Naive thymus-derived CD8-positive, alpha-beta T cell (primary cell): ENCODE measurements around the gene ATG10. TPM values are rescaled to one million over a fixed set of nuclear protein-coding genes. Genes with fewer than 3 reads are reported as not detected.

Experiments
- ATAC-seq, 2 donors: fragments of 150-1000 bp; cut with Tn5 transposase in 1 of 2; sonication (Bioruptor Pico), chemical (Tn5 transposase) in 1 of 2; 1 replicate in 1 of 2; 2 replicates in 1 of 2; pipeline ENCODE4 v1.10.0; 2021; ENCODE audit warnings: mild to moderate bottlenecking in 2 of 2, moderate library complexity in 2 of 2
- POLR2A ChIA-PET: fragments of 350-600 bp; sonication (Branson Sonifier 250); formaldehyde crosslinking; loops from one replicate; lab custom pipeline; 2021; ENCODE audit warnings: antibody characterized with exemption; lab: Charles Lee
- DNase-seq, 10 donors: peaks; one replicate each; pipeline versions ENCODE4 v3.0.0 to v3.0.0-alpha.2; 2020 to 2022
- H3K27ac Mint-ChIP-seq, 10 donors: one replicate each; pipeline ENCODE4 v1.8.0; 2020 to 2022; ENCODE audit warnings: mild to moderate bottlenecking in 10 of 10, mixed read lengths in 10 of 10, moderate library complexity in 4 of 10, inconsistent platforms in 1 of 10
- H3K27me3 Mint-ChIP-seq, 5 donors: one replicate each; pipeline ENCODE4 v1.8.0; 2021 to 2022; ENCODE audit warnings: mixed read lengths in 5 of 5
- H3K36me3 Mint-ChIP-seq, 3 donors: one replicate each; pipeline ENCODE4 v1.8.0; 2020 to 2022; ENCODE audit warnings: mixed read lengths in 3 of 3, mild to moderate bottlenecking in 2 of 3, inconsistent platforms in 1 of 3
- H3K4me1 Mint-ChIP-seq, 4 donors: one replicate each; pipeline ENCODE4 v1.8.0; 2021 to 2022; ENCODE audit warnings: mixed read lengths in 4 of 4
- H3K4me3 Mint-ChIP-seq, 10 donors: one replicate each; pipeline ENCODE4 v1.8.0; 2020 to 2022; ENCODE audit warnings: mild to moderate bottlenecking in 10 of 10, mixed read lengths in 10 of 10, moderate library complexity in 6 of 10, inconsistent platforms in 1 of 10
- H3K9me3 Mint-ChIP-seq, 9 donors: one replicate each; pipeline ENCODE4 v1.8.0; 2020 to 2022; ENCODE audit warnings: mixed read lengths in 9 of 9, mild to moderate bottlenecking in 3 of 9, inconsistent platforms in 1 of 9, moderate library complexity in 1 of 9
- polyA plus RNA-seq, 3 donors: library from polyadenylated mRNA; unstranded; fragments of 300-500 nt; fragmentation: Illumina TruSeq; gene quantifications; one replicate each; pipeline ENCODE4 v1.2.3, GENCODE V29; 2021
- total RNA-seq, 8 experiments: library from RNA in 2 of 8; stranded (reverse) in 2 of 8; gene quantifications; one replicate each; pipeline ENCODE4 v1.2.3 and lab custom pipeline; 2021 to 2026

The ATG10 gene
- total and polyA plus RNA-seq, 5 experiments from 2014 or later: 9.2 to 11.8 (median 9.8) TPM

DNA sequence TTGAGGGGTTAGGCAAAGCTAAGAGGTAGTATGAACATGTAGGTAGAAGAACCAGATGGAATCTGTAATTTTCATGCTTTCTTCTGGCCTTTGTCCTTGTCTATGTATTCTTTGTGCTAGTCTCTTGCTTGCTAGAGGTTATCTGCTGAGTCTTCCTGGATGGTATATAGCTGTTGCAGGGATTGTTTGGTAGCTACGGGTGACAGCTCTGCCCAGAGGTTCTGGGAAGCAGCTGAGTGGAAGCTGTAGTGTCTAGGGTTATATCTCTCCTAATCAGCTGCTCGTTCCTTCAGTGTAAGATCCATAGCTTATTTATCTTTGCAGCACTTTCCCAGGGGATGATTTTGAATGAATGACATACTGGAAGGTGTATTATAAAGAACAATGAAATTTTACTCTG is 100.3 kb downstream of the ATG10 start:
- POLR2A ChIA-PET: no interaction called here
- H3K4me3 Mint-ChIP-seq: no peak overlapping the region
- H3K27ac Mint-ChIP-seq: no peak overlapping the region
- peaks cover 0 to 7% (median 2%) of the 10 kb centered on the region in 3 donors for H3K36me3 Mint-ChIP-seq
- H3K9me3 Mint-ChIP-seq: no peaks in the 10 kb centered on the region
- H3K4me1 Mint-ChIP-seq: peaks cover 5 to 9% (median 6%) of the 10 kb centered on the region in 4 donors
- no peak for DNase-seq
- ATAC-seq: no peak
- H3K27me3 Mint-ChIP-seq: no peaks in the 10 kb centered on the region

DNA sequence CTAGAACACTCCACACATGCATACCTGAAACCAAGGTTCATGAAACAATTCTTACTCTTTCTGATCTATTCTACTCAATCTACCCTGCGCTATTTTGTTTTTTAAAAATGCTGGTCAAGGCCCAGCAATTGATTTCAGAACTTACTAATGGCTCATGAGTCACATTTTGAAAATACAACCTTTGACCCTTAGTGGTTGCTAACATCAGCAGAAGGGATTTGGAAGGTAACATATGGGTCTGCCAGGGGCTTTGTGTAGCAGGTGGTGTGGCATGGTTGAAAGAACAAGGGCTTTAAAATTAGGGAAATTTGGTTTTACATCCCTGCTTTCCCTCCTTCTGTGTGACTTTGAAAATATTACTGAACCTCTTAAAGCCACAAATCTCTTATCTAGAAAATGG is 101.4 kb downstream of the ATG10 start:
- Mint-ChIP-seq H3K36me3 (peaks cover 0 to 14% (median 2%) of the 10 kb centered on the region in 3 donors), H3K9me3 (no peaks in the 10 kb centered on the region), H3K27ac (no peak overlapping the region), H3K4me3 (no peak overlapping the region), H3K27me3 (no peaks in the 10 kb centered on the region), H3K4me1 (peaks cover 3 to 9% (median 5%) of the 10 kb centered on the region in 4 donors)
- POLR2A ChIA-PET: no interaction called here
- DNase-seq (no peak), ATAC-seq (no peak)

DNA sequence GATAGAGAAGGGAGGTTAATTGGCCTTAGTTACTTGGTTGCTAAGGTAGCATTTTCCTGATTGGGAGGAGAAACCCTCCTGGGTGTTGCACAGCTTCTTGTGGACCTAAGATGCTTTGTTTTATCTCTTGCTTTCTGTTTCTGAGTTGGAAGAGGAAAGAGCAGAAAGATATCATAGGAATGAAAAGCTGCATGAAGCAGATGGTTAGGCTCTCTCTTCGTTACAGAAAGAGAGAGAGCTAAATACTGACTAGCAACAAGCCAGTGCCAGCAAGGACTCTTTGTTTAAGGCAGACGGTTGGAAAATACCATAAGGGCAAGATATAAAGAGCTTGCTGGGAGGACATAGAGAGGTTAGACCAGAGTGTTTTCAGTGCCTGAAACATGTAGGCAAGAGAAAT is 103.1 kb downstream of the ATG10 start:
- peaks cover 0 to 11% (median 4%) of the 10 kb centered on the region in 9 donors for H3K9me3 Mint-ChIP-seq
- no peak for DNase-seq
- peak overlapping the region in 1 of 10 donors; percentile 15 for H3K27ac Mint-ChIP-seq
- ATAC-seq: no peak
- no peaks in the 10 kb centered on the region for H3K27me3 Mint-ChIP-seq
- POLR2A ChIA-PET: no interaction called here
- peaks cover 5 to 22% (median 9%) of the 10 kb centered on the region in 3 donors for H3K36me3 Mint-ChIP-seq
- peak overlapping the region in 1 of 10 donors; percentile 34 for H3K4me3 Mint-ChIP-seq
- peaks cover 0 to 5% (median 2%) of the 10 kb centered on the region in 4 donors for H3K4me1 Mint-ChIP-seq

DNA sequence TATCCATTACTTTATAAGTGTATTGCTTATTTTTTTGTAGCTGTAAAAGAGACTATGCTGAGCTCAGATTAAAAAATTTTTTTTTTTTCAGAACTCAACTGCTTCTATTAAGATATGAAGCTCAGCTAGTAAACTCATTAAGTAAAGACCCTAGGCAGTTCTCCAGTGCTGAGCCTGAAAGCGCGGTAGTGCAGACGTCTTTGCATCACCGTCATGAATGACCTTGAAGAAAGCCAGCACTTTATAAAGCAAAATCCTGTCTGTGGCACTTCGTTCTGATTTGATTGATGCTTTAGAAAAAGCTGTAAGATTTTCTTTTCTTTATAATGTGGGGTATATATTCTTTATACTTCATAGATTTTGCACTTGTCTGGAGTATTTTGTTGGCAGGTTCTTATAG is 105.7 kb downstream of the ATG10 start:
- H3K4me3 Mint-ChIP-seq: no peak overlapping the region
- H3K27ac Mint-ChIP-seq: no peak overlapping the region

DNA sequence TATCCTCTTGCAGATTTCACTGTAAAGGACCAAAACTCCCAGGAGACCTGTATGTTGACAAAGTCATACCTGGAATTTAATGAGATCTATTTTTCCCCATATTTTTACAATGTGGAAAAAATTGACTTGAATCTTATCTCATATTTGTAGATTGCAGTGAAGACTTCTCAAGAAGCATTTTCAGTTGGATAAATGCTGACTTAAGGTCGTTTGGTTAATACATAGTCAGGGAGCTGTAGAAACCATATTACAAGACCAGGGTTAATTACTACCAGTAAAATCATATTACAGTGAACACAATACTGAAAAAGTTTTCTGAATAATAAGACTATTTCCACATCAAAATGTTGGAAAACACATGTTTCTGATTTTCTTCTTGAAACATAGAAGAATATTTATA is 119.8 kb downstream of the ATG10 start:
- POLR2A ChIA-PET: no interaction called here

More for the DNA sequence above, 105.7 kb downstream of the ATG10 start:
- POLR2A ChIA-PET: no interaction called here
- peaks cover 0 to 11% (median 7%) of the 10 kb centered on the region in 9 donors for H3K9me3 Mint-ChIP-seq
- DNase-seq (no peak), ATAC-seq (no peak)
- peaks cover 7 to 35% (median 9%) of the 10 kb centered on the region in 3 donors for H3K36me3 Mint-ChIP-seq
- H3K27me3 Mint-ChIP-seq: no peaks in the 10 kb centered on the region
- H3K4me1 Mint-ChIP-seq: peaks cover 0 to 5% (median 1%) of the 10 kb centered on the region in 4 donors

DNA sequence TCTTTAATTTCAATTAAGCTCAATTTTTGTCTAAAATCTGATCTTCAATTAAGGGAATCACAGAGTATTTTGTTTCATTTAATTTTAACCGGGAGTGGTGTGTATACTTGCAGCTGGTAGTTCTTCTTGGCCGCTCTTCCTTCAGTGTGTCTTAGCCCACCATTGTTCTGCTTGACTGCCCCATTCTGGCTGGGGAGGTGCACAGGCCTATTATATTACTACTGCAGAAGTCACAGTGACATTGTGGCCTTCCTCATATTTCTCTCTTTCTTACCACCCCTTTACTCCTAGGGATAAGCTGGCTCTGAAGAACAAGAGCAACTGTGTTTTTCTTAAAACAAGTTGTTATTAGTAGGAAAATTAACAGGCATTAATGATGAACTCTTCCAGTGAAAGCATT is 123.7 kb downstream of the ATG10 start:
- POLR2A ChIA-PET: interaction anchor here (0.5 kb wide), 1 partner anchor 135 kb away, joined by 3 read pairs; no protein-coding TSS in a partner anchor
- peaks cover 0 to 30% (median 13%) of the 10 kb centered on the region in 9 donors for H3K9me3 Mint-ChIP-seq

More for the DNA sequence above, 119.8 kb downstream of the ATG10 start:
- Mint-ChIP-seq H3K9me3 (peaks cover 22 to 62% (median 28%) of the 10 kb centered on the region in 9 donors), H3K4me3 (no peak overlapping the region), H3K27ac (no peak overlapping the region), H3K36me3 (peaks cover 15 to 51% (median 45%) of the 10 kb centered on the region in 3 donors), H3K27me3 (no peaks in the 10 kb centered on the region), H3K4me1 (peaks cover 0 to 6% (median 0%) of the 10 kb centered on the region in 4 donors)
- no peak for ATAC-seq
- no peak for DNase-seq

DNA sequence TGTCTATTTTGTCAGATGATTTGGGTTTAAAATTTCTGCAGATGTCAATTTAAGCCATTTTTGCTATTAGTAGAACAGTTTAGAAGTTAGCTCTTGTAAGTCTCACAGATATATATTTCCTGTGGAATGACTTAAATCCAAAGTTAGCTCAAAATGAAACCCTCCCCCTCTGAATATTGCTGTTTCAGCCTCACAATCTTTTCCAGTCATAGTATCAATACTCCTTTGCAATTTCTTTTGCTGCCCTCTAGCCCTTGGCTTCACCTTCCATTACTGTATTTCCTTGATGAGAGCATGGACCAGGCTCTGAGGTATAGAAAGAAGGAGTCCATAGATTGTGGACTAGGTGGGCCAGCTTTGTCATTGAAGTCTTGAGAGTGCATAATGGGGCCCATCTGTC is 124.4 kb downstream of the ATG10 start:
- POLR2A ChIA-PET: no interaction called here
- DNase-seq (no peak), ATAC-seq (no peak)
- H3K4me1 Mint-ChIP-seq: peaks cover 2 to 11% (median 2%) of the 10 kb centered on the region in 4 donors
- H3K27ac Mint-ChIP-seq: peak overlapping the region in 1 of 10 donors; percentile 17
- no peaks in the 10 kb centered on the region for H3K27me3 Mint-ChIP-seq
- peaks cover 0 to 26% (median 12%) of the 10 kb centered on the region in 9 donors for H3K9me3 Mint-ChIP-seq
- no peak overlapping the region for H3K4me3 Mint-ChIP-seq
- peaks cover 5 to 27% (median 23%) of the 10 kb centered on the region in 3 donors for H3K36me3 Mint-ChIP-seq

More for the DNA sequence above, 123.7 kb downstream of the ATG10 start:
- no peak overlapping the region for H3K27ac Mint-ChIP-seq
- no peak for ATAC-seq
- no peaks in the 10 kb centered on the region for H3K27me3 Mint-ChIP-seq
- H3K4me1 Mint-ChIP-seq: peaks cover 0 to 7% (median 0%) of the 10 kb centered on the region in 4 donors
- H3K36me3 Mint-ChIP-seq: peaks cover 7 to 30% (median 23%) of the 10 kb centered on the region in 3 donors
- no peak overlapping the region for H3K4me3 Mint-ChIP-seq
- DNase-seq: no peak

DNA sequence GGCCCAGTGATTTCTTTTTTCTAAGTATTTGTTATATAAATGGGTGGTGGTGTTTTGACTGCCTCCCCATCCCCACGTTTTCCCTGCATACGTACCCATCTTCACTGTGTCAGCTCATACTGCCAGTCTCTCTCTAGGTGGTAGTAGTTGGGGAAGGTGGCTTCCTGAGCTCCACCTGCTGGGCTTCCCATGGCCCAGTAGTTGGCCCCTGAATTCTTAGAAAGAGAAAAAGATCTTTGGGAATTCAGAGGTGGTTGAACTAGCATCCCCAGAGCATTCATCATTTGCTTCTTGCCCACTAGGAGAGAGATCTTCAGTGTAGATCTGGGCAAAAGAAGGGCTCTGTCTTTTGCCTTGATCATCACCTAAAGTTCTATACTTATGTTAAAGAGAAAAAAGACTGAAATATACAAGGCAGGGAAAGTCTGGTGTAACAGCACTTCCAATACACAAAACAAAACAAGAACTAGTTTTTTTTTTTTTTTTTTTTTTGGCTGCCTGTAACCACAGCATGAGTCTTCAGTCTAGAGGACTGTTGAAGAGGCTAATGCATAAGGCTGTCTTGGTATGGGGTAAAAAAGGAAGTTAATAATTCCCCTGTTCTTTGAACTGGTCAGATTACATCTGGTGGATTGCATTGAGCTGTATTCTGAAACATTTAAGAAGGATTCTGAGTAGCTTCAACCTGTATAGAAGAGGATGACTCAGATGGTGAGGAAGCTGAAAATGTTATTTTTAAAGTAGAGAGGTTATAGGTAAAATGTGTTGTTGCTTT is 128.7 kb downstream of the ATG10 start:
- H3K4me3 Mint-ChIP-seq: no peak overlapping the region
- POLR2A ChIA-PET: no interaction called here
- DNase-seq (no peak), ATAC-seq (no peak)
- no peaks in the 10 kb centered on the region for H3K27me3 Mint-ChIP-seq
- peaks cover 0 to 8% (median 5%) of the 10 kb centered on the region in 3 donors for H3K36me3 Mint-ChIP-seq
- H3K9me3 Mint-ChIP-seq: no peaks in the 10 kb centered on the region
- peak overlapping the region in 2 of 10 donors; percentile 31 to 53 for H3K27ac Mint-ChIP-seq
- peaks cover 2 to 11% (median 5%) of the 10 kb centered on the region in 4 donors for H3K4me1 Mint-ChIP-seq

DNA sequence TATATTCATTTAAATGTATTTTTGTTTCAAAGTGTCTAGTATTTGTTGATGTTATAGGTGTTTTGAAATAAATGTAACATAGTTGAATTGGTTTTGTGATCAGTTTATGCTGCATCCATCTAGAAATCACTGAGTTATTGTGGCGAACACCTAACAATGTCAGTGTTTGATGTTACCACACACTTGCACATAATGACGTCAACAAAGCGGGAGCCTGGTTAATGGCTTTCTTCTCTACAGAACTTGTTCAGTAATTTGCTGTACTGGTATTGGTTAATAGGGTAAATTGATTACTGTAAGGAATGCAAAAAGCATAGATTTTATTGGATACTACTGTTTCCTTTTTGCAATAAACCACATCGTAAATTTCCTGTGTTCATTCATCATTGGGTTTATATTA is 133.0 kb downstream of the ATG10 start:
- Mint-ChIP-seq H3K9me3 (no peaks in the 10 kb centered on the region), H3K27ac (peak overlapping the region in 1 of 10 donors; percentile 2), H3K27me3 (no peaks in the 10 kb centered on the region), H3K4me1 (peaks cover 7 to 22% (median 16%) of the 10 kb centered on the region in 4 donors), H3K36me3 (peaks cover 0 to 10% (median 6%) of the 10 kb centered on the region in 3 donors), H3K4me3 (no peak overlapping the region)
- peak; percentile 68 to 88 for ATAC-seq
- POLR2A ChIA-PET: no interaction called here
- DNase-seq: peak in 8 of 10 donors; percentile 12 to 69 (median 47)

DNA sequence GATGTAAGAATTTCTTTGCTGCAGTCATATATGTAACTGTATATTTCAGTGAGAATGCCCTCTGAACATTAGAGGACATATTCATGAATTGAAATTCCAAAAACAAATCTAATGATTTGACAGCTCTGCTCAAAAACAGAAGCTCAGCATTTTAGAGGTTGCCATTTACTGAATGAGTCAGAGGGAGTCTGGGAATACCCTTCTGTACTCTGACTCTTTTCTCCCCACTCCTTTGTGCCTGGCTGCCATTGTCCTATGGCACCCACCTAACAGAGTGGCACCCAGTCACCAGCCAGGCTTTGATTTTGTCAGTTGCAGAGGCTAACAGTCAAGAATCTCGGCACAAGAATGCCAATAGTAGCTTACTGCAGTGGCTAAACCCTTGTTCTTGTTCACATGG is 133.6 kb downstream of the ATG10 start:
- no peaks in the 10 kb centered on the region for H3K27me3 Mint-ChIP-seq
- DNase-seq (no peak), ATAC-seq (no peak)
- no peak overlapping the region for H3K4me3 Mint-ChIP-seq
- peaks cover 0 to 7% (median 6%) of the 10 kb centered on the region in 3 donors for H3K36me3 Mint-ChIP-seq
- H3K9me3 Mint-ChIP-seq: no peaks in the 10 kb centered on the region
- peaks cover 7 to 22% (median 16%) of the 10 kb centered on the region in 4 donors for H3K4me1 Mint-ChIP-seq
- POLR2A ChIA-PET: no interaction called here
- peak overlapping the region in 1 of 10 donors; percentile 8 for H3K27ac Mint-ChIP-seq

DNA sequence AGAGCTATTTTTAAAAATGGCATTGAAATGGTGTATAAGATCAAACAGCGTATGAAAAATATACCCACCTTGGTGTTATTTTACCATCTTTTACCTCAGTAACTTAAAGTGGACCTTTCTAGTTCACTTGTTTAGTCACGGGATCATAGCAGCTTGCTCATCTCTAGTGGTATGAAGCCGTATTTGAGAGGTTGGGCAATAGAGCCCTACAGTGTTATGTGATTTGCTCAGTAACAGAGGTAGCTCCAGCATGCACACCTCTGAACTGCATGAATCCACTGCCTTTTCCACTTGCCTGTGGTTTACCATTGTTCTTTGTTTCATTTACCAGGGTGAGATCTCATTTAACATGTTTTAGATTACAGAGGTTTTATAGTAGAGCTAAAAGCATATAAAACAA is 134.4 kb downstream of the ATG10 start:
- DNase-seq (peak in 1 of 10 donors; percentile 3), ATAC-seq (no peak)
- POLR2A ChIA-PET: interaction anchor here (0.6 kb wide), 1 partner anchor 1307 kb away, joined by 3 read pairs; no protein-coding TSS in a partner anchor
- Mint-ChIP-seq H3K4me3 (peak overlapping the region in 1 of 10 donors; percentile 31), H3K4me1 (peaks cover 5 to 20% (median 12%) of the 10 kb centered on the region in 4 donors), H3K27me3 (no peaks in the 10 kb centered on the region), H3K9me3 (no peaks in the 10 kb centered on the region), H3K27ac (no peak overlapping the region), H3K36me3 (peaks cover 0 to 6% (median 6%) of the 10 kb centered on the region in 3 donors)

DNA sequence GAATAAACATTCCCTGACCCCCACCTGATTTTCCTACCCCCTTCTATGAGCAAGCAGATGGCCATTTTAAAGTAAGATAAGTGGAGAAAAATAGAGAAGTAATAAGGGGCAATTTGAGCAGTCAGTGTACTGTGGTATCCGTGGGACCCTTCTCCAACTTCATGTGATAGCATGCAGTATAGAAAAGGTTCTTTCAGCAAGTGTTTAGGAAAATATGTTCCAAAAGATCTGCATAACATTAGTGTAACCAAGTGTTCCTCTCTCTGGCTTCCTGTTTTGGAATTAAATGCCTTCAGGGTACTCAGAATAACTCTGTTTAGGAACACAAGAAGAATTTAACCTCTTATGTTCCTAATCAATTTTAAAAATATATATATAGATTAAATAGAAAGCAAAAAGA is 134.9 kb downstream of the ATG10 start:
- ATAC-seq (no peak), DNase-seq (no peak)
- Mint-ChIP-seq H3K27ac (peak overlapping the region in 1 of 10 donors; percentile 35), H3K9me3 (no peaks in the 10 kb centered on the region), H3K36me3 (peaks cover 0 to 6% (median 5%) of the 10 kb centered on the region in 3 donors), H3K4me1 (peaks cover 5 to 20% (median 12%) of the 10 kb centered on the region in 4 donors), H3K27me3 (no peaks in the 10 kb centered on the region), H3K4me3 (no peak overlapping the region)
- POLR2A ChIA-PET: no interaction called here

DNA sequence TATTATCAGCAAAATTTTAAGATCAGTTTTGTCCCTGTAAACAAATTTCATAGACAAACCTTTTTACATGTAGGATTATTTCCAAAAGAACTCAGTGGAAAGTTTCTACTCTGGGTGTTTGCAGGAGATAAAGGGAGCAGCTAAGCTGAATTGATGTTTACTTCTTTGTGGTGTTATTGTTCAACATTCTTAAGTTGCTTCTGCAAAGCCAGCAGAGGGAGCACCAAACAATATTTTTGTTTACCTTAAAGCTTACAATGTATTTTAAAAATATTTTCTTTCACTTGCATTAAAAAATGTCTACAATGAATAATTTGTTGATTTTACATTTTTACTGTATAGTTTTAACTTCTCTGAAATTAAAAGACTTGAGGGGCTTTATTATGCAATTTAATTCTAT is 135.4 kb downstream of the ATG10 start:
- no peaks in the 10 kb centered on the region for H3K9me3 Mint-ChIP-seq
- H3K27me3 Mint-ChIP-seq: no peaks in the 10 kb centered on the region
- H3K36me3 Mint-ChIP-seq: peaks cover 0 to 6% (median 3%) of the 10 kb centered on the region in 3 donors
- H3K4me3 Mint-ChIP-seq: no peak overlapping the region
- ATAC-seq: no peak
- peaks cover 5 to 20% (median 12%) of the 10 kb centered on the region in 4 donors for H3K4me1 Mint-ChIP-seq
- POLR2A ChIA-PET: no interaction called here
- no peak overlapping the region for H3K27ac Mint-ChIP-seq
- DNase-seq: no peak
